Thoracic aorta (tissue), 2 donors: ENCODE results near the gene RSPO4. TPM values are rescaled to one million over a fixed set of nuclear protein-coding genes. Genes with fewer than 3 reads are reported as not detected.
"Not testable (repeated sequence)": the region's sequence is repeated elsewhere in the genome, so short reads cannot be mapped to it uniquely, and the experiment has no call there.

Experiments
- ATAC-seq: fragments of 150-250 bp; one replicate; pipeline ENCODE4 v1.8.0; 2017; ENCODE audit warnings: low read depth; ENCODE audit not compliant: insufficient number of reproducible peaks, low FRiP score
- DNase-seq: peaks from one replicate; pipeline ENCODE4 v3.0.0-alpha.2; 2020; ENCODE audit warnings: low spot score
- H3K27ac ChIP-seq, 2 donors: fragments of 200-600 bp; sonication (generic); 1 replicate in 1 of 2; 2 replicates in 1 of 2; pipeline ENCODE4 v1.5.1; 2016; ENCODE audit warnings: mild to moderate bottlenecking in 2 of 2, moderate library complexity in 2 of 2
- H3K27me3 ChIP-seq: fragments of 200-600 bp; sonication (generic); replicated peaks from 2 replicates; pipeline ENCODE4 v1.6.0; 2016; ENCODE audit warnings: mild to moderate bottlenecking; ENCODE audit not compliant: insufficient read depth
- H3K36me3 ChIP-seq: fragments of 200-600 bp; sonication (generic); one replicate; pipeline ENCODE4 v1.5.1; 2016
- H3K4me1 ChIP-seq, 2 donors: fragments of 200-600 bp; sonication (generic); 1 replicate in 1 of 2; 2 replicates in 1 of 2; pipeline versions ENCODE4 v1.5.1 to v1.6.0; 2016; ENCODE audit warnings: low read depth in 2 of 2, mild to moderate bottlenecking in 1 of 2; ENCODE audit not compliant: control insufficient read depth in 1 of 2
- H3K4me3 ChIP-seq: fragments of 200-600 bp; sonication (generic); 2 replicates; pipeline ENCODE4 v1.5.1; 2016; ENCODE audit warnings: mild to moderate bottlenecking
- H3K9me3 ChIP-seq: fragments of 200-600 bp; sonication (generic); 2 replicates; pipeline ENCODE4 v1.5.1; 2016
- CTCF ChIP-seq: fragments of 200-600 bp; sonication (generic); IDR thresholded peaks from one replicate; pipeline ENCODE4 v1.5.1; 2019; ENCODE audit warnings: antibody characterized with exemption
- total RNA-seq, 2 donors: library from RNA; depleted of rRNA; stranded (reverse); fragments of >200 nt; gene quantifications; one replicate each; pipeline versions ENCODE4 v1.1.0 to v1.2.3, GENCODE V29; 2016

Gene RSPO4
- total RNA-seq, 2 donors from 2014 or later = not detected

GRCh38 chr20:1037039-1037438 lies 34.9 kb upstream of the RSPO4 start:
- Histone ChIP-seq H3K36me3 (no peaks in the 10 kb centered on the region), H3K27me3 (no peaks in the 10 kb centered on the region), H3K4me1 (no peaks in the 10 kb centered on the region), H3K27ac (no peak overlapping the region), H3K4me3 (no peak overlapping the region), H3K9me3 (no peaks in the 10 kb centered on the region)
- TF ChIP-seq CTCF = no peak
- ATAC-seq (no peak), DNase-seq (no peak)

- ATAC-seq (no peak), DNase-seq (no peak)
- Histone ChIP-seq H3K27me3 (no peaks in the 10 kb centered on the region), H3K4me3 (no peak overlapping the region), H3K36me3 (no peaks in the 10 kb centered on the region), H3K9me3 (no peaks in the 10 kb centered on the region), H3K4me1 (no peaks in the 10 kb centered on the region), H3K27ac (no peak overlapping the region)
- no peak for TF ChIP-seq CTCF
Measured at GRCh38 chr20:1035466-1035865, 33.4 kb upstream of the RSPO4 start.

GRCh38 chr20:1034415-1034789 lies 32.3 kb upstream of the RSPO4 start:
- H3K4me3 ChIP-seq = no peak overlapping the region
- no peaks in the 10 kb centered on the region for H3K27me3 ChIP-seq
- H3K27ac ChIP-seq = no peak overlapping the region
- no peaks in the 10 kb centered on the region for H3K9me3 ChIP-seq
- H3K36me3 ChIP-seq = no peaks in the 10 kb centered on the region
- TF ChIP-seq CTCF = no peak
- ATAC-seq (no peak), DNase-seq (no peak)
- H3K4me1 ChIP-seq = no peaks in the 10 kb centered on the region

- no peak for TF ChIP-seq CTCF
- Histone ChIP-seq H3K4me1 (no peaks in the 10 kb centered on the region), H3K9me3 (no peaks in the 10 kb centered on the region), H3K27ac (no peak overlapping the region), H3K27me3 (no peaks in the 10 kb centered on the region), H3K36me3 (no peaks in the 10 kb centered on the region), H3K4me3 (no peak overlapping the region)
- DNase-seq (no peak), ATAC-seq (no peak)
Measured at GRCh38 chr20:1033751-1034414, 31.8 kb upstream of the RSPO4 start.

- no peaks in the 10 kb centered on the region for H3K4me1 ChIP-seq
- H3K27me3 ChIP-seq = no peaks in the 10 kb centered on the region
- H3K9me3 ChIP-seq = no peaks in the 10 kb centered on the region
- no peak for TF ChIP-seq CTCF
- no peak overlapping the region for H3K4me3 ChIP-seq
- H3K36me3 ChIP-seq = no peaks in the 10 kb centered on the region
- H3K27ac ChIP-seq = no peak overlapping the region
- DNase-seq = no peak
- no peak for ATAC-seq
Measured at GRCh38 chr20:1029980-1030379, 27.9 kb upstream of the RSPO4 start.

- DNase-seq, H3K27me3 ChIP-seq, H3K36me3 ChIP-seq, H3K27ac ChIP-seq, H3K4me3 ChIP-seq, H3K9me3 ChIP-seq, ATAC-seq, H3K4me1 ChIP-seq: not testable (repeated sequence)
Measured at GRCh38 chr20:1026214-1026613, 24.1 kb upstream of the RSPO4 start.
